NCI-H748 treated with DMSO at 0.1 percent for 48 hours (cell line): ENCODE data around the gene SPDYE16.
"Not testable (repeated sequence)": the region's sequence is repeated elsewhere in the genome, so short reads cannot be mapped to it uniquely, and the experiment has no call there.

ENCODE experiments used
- DNase-seq: peaks from one replicate; lab custom pipeline; 2025; lab: John Stamatoyannopoulos, UW

SPDYE16 gene

GRCh38 chr7:76543197-76543596 is at the start of gene SPDYE16:
Gene SPDYE16 (minus strand): TSS chr7:76543297. CDS start chr7:76541459, 1,838 bp downstream.
- not testable (repeated sequence) for DNase-seq

- DNase-seq, result not testable (repeated sequence)
These were observed 49.6 kb upstream of the SPDYE16 start for GRCh38 chr7:76592694-76593093.

GRCh38 chr7:76591602-76592304 is 48.7 kb upstream of the SPDYE16 start:
- DNase-seq, result not testable (repeated sequence)

- DNase-seq, result not testable (repeated sequence)
These were observed 47.9 kb upstream of the SPDYE16 start for GRCh38 chr7:76591033-76591432.

- not testable (repeated sequence) for DNase-seq
These were observed 45.5 kb upstream of the SPDYE16 start for GRCh38 chr7:76588586-76588985.

GRCh38 chr7:76586585-76587315 is 43.7 kb upstream of the SPDYE16 start:
- peak; percentile 80 for DNase-seq

- not testable (repeated sequence) for DNase-seq
These were observed 40.7 kb upstream of the SPDYE16 start for GRCh38 chr7:76583636-76584281.

- DNase-seq, result not testable (repeated sequence)
These were observed 39.9 kb upstream of the SPDYE16 start for GRCh38 chr7:76582848-76583631.

GRCh38 chr7:76575919-76576655 is 33.0 kb upstream of the SPDYE16 start:
- not testable (repeated sequence) for DNase-seq

GRCh38 chr7:76575431-76575830 is 32.3 kb upstream of the SPDYE16 start:
- DNase-seq, result not testable (repeated sequence)

- not testable (repeated sequence) for DNase-seq
These were observed 29.2 kb upstream of the SPDYE16 start for GRCh38 chr7:76572296-76572695.

GRCh38 chr7:76570324-76570775 is 27.3 kb upstream of the SPDYE16 start:
- DNase-seq, result not testable (repeated sequence)

- not testable (repeated sequence) for DNase-seq
These were observed 25.6 kb upstream of the SPDYE16 start for GRCh38 chr7:76568742-76569141.

- DNase-seq, result not testable (repeated sequence)
These were observed 24.7 kb upstream of the SPDYE16 start for GRCh38 chr7:76567753-76568152.

- not testable (repeated sequence) for DNase-seq
These were observed 24.2 kb upstream of the SPDYE16 start for GRCh38 chr7:76567311-76567710.

GRCh38 chr7:76565001-76565400 is 21.9 kb upstream of the SPDYE16 start:
- DNase-seq, result not testable (repeated sequence)

- DNase-seq, result not testable (repeated sequence)
These were observed 18.2 kb upstream of the SPDYE16 start for GRCh38 chr7:76561342-76561741.

GRCh38 chr7:76560157-76560556 is 17.1 kb upstream of the SPDYE16 start:
- DNase-seq, result not testable (repeated sequence)

- DNase-seq, result not testable (repeated sequence)
These were observed 16.6 kb upstream of the SPDYE16 start for GRCh38 chr7:76559685-76560084.

- DNase-seq, result not testable (repeated sequence)
These were observed 8.9 kb upstream of the SPDYE16 start for GRCh38 chr7:76551992-76552391.

- not testable (repeated sequence) for DNase-seq
These were observed 6.8 kb upstream of the SPDYE16 start for GRCh38 chr7:76549855-76550248.
